OCI-LY7 (cell line): ENCODE measurements around the gene TBC1D30.

Experiments
- CTCF ChIP-seq: fragments of 200-600 bp; sonication (generic); conservative IDR thresholded peaks from 2 replicates; pipeline ENCODE4 v1.5.1; 2014; ENCODE audit warnings: mild to moderate bottlenecking, antibody characterized with exemption, low read length, moderate library complexity, mixed read lengths
- EZH2phosphoT487 ChIP-seq: fragments of 200-600 bp; sonication (generic); IDR thresholded peaks from 2 replicates; pipeline ENCODE4 v1.6.1; 2018; ENCODE audit warnings: low read depth, borderline replicate concordance, mild to moderate bottlenecking, mixed run types, antibody characterized with exemption, low read length, moderate library complexity, mixed read lengths

GRCh38 chr12:64825143-64826021 is 935 bp downstream of the TBC1D30 start:
- TF ChIP-seq CTCF = no peak
- no peak for TF ChIP-seq EZH2phosphoT487
